ENCODE data around the gene LIFR. TPM values are rescaled to one million over a fixed set of nuclear protein-coding genes. Genes with fewer than 3 reads are reported as not detected.

LIFR gene
- polyA plus RNA-seq, 1 donor from 2014 or later = 5.8 TPM

DNA sequence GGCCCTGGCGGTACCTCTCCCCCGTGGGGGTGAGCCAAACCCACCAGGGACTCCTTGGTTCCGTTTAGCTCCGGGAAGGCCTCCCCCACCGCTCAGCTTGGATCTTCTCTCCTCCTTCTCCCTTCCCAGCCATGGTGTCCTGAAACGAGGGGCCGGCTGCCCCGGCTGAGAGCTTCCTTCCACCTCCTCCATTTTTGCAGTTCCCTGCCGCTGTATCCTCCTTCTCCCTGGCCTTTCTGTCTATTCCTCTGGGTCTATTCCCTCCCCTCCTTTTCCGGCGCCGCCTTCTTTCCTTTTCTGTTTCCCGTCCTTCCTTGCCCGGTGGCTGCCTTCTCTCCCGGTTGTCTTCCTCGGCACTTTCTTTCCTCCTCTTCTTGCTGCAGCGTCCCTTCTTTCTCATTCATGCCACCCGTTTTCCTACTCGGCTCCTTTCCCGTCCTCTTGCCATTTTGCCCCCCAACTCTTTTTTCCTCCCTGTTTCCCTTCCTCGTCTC, 110.4 kb downstream of the LIFR start:
- Histone ChIP-seq H3K27me3 (ENCODE audit: insufficient read depth, low read depth, low read length) (no peaks in the 10 kb centered on the region), H3K27ac (ENCODE audit: low read length) (no peak overlapping the region), H3K4me3 (ENCODE audit: low read length) (no peak overlapping the region), H3K9ac (ENCODE audit: low read length) (no peak overlapping the region), H4K20me1 (ENCODE audit: insufficient read depth) (no peaks in the 10 kb centered on the region), H3F3A (ENCODE audit: insufficient read depth, low read length, poor library complexity, severe bottlenecking) (no peaks in the 10 kb centered on the region), H2AFZ (ENCODE audit: low read depth, low read length) (no peak overlapping the region), H3K9me3 (ENCODE audit: low read length) (no peaks in the 10 kb centered on the region), H3K4me2 (ENCODE audit: low read length) (no peak overlapping the region), H3K79me2 (replicated peaks; ENCODE audit: insufficient read depth, low read length) (no peaks in the 10 kb centered on the region), H3K9me2 (ENCODE audit: insufficient read depth, low read length) (no peaks in the 10 kb centered on the region), H3K36me3 (ENCODE audit: insufficient read depth, low read length) (no peaks in the 10 kb centered on the region)
- TF ChIP-seq TAF1 (IDR thresholded peaks at IDR 0.05; ENCODE audit: low read depth) (no peak), SMC3 (conservative IDR thresholded peaks at IDR 0.05; ENCODE audit: poor library complexity) (no peak), EZH2 (IDR thresholded peaks at IDR 0.05; ENCODE audit: borderline replicate concordance, insufficient read depth, low read length, poor library complexity, severe bottlenecking) (no peak), MXI1 (conservative IDR thresholded peaks at IDR 0.05; ENCODE audit: poor library complexity, severe bottlenecking) (no peak), RAD21 (conservative IDR thresholded peaks at IDR 0.05) (no peak), POLR2AphosphoS5 (IDR thresholded peaks at IDR 0.05) (no peak), EP300 (conservative IDR thresholded peaks at IDR 0.05; ENCODE audit: poor library complexity, severe bottlenecking) (no peak)
- TF ChIP-seq, protein P1, sequence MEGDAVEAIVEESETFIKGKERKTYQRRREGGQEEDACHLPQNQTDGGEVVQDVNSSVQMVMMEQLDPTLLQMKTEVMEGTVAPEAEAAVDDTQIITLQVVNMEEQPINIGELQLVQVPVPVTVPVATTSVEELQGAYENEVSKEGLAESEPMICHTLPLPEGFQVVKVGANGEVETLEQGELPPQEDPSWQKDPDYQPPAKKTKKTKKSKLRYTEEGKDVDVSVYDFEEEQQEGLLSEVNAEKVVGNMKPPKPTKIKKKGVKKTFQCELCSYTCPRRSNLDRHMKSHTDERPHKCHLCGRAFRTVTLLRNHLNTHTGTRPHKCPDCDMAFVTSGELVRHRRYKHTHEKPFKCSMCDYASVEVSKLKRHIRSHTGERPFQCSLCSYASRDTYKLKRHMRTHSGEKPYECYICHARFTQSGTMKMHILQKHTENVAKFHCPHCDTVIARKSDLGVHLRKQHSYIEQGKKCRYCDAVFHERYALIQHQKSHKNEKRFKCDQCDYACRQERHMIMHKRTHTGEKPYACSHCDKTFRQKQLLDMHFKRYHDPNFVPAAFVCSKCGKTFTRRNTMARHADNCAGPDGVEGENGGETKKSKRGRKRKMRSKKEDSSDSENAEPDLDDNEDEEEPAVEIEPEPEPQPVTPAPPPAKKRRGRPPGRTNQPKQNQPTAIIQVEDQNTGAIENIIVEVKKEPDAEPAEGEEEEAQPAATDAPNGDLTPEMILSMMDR (IDR thresholded peaks at IDR 0.05; ENCODE audit: poor library complexity, severe bottlenecking) = no peak
- TF ChIP-seq, protein P2, sequence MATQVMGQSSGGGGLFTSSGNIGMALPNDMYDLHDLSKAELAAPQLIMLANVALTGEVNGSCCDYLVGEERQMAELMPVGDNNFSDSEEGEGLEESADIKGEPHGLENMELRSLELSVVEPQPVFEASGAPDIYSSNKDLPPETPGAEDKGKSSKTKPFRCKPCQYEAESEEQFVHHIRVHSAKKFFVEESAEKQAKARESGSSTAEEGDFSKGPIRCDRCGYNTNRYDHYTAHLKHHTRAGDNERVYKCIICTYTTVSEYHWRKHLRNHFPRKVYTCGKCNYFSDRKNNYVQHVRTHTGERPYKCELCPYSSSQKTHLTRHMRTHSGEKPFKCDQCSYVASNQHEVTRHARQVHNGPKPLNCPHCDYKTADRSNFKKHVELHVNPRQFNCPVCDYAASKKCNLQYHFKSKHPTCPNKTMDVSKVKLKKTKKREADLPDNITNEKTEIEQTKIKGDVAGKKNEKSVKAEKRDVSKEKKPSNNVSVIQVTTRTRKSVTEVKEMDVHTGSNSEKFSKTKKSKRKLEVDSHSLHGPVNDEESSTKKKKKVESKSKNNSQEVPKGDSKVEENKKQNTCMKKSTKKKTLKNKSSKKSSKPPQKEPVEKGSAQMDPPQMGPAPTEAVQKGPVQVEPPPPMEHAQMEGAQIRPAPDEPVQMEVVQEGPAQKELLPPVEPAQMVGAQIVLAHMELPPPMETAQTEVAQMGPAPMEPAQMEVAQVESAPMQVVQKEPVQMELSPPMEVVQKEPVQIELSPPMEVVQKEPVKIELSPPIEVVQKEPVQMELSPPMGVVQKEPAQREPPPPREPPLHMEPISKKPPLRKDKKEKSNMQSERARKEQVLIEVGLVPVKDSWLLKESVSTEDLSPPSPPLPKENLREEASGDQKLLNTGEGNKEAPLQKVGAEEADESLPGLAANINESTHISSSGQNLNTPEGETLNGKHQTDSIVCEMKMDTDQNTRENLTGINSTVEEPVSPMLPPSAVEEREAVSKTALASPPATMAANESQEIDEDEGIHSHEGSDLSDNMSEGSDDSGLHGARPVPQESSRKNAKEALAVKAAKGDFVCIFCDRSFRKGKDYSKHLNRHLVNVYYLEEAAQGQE (IDR thresholded peaks at IDR 0.05; ENCODE audit: borderline replicate concordance) = no peak

GRCh38 chr5:38445374-38446028, 110.9 kb downstream of the LIFR start:
- TF ChIP-seq SMC3 (conservative IDR thresholded peaks at IDR 0.05; ENCODE audit: poor library complexity) (no peak), EP300 (conservative IDR thresholded peaks at IDR 0.05; ENCODE audit: poor library complexity, severe bottlenecking) (no peak), EZH2 (IDR thresholded peaks at IDR 0.05; ENCODE audit: borderline replicate concordance, insufficient read depth, low read length, poor library complexity, severe bottlenecking) (no peak), TAF1 (IDR thresholded peaks at IDR 0.05; ENCODE audit: low read depth) (no peak), POLR2AphosphoS5 (IDR thresholded peaks at IDR 0.05) (no peak), MXI1 (conservative IDR thresholded peaks at IDR 0.05; ENCODE audit: poor library complexity, severe bottlenecking) (no peak), RAD21 (conservative IDR thresholded peaks at IDR 0.05) (no peak)
- TF ChIP-seq, protein P2 (IDR thresholded peaks at IDR 0.05; ENCODE audit: borderline replicate concordance) = no peak
- TF ChIP-seq, protein P1 (IDR thresholded peaks at IDR 0.05; ENCODE audit: poor library complexity, severe bottlenecking) = no peak
- H3K9me3 ChIP-seq (ENCODE audit: low read length) = no peaks in the 10 kb centered on the region
- H3K27me3 ChIP-seq (ENCODE audit: insufficient read depth, low read depth, low read length) = no peaks in the 10 kb centered on the region
- no peaks in the 10 kb centered on the region for H3K36me3 ChIP-seq (ENCODE audit: insufficient read depth, low read length)
- H3K4me3 ChIP-seq (ENCODE audit: low read length) = no peak overlapping the region
- H2AFZ ChIP-seq (ENCODE audit: low read depth, low read length) = no peak overlapping the region
- H3F3A ChIP-seq (ENCODE audit: insufficient read depth, low read length, poor library complexity, severe bottlenecking) = no peaks in the 10 kb centered on the region
- no peaks in the 10 kb centered on the region for H3K79me2 ChIP-seq (replicated peaks; ENCODE audit: insufficient read depth, low read length)
- no peaks in the 10 kb centered on the region for H3K9me2 ChIP-seq (ENCODE audit: insufficient read depth, low read length)
- no peaks in the 10 kb centered on the region for H4K20me1 ChIP-seq (ENCODE audit: insufficient read depth)
- H3K27ac ChIP-seq (ENCODE audit: low read length) = no peak overlapping the region
- no peak overlapping the region for H3K4me2 ChIP-seq (ENCODE audit: low read length)
- H3K9ac ChIP-seq (ENCODE audit: low read length) = no peak overlapping the region

Measured in neural cell (in vitro differentiated cells).